ENCODE data around the gene CLCA4.
"Not testable (repeated sequence)": the region's sequence is repeated elsewhere in the genome, so short reads cannot be mapped to it uniquely, and the experiment has no call there.

The CLCA4 gene

GRCh38 chr1:86546787-86547221, at the start of gene CLCA4:
TSS of gene CLCA4 (plus strand) at chr1:86547078. CDS start at chr1:86547120, 42 bp downstream.
- no peak for TF ChIP-seq CTCF (conservative IDR thresholded peaks at IDR 0.05; ENCODE audit: low read depth, low read length)
- no peak within 1 kb of the TSS for H3K4me3 ChIP-seq (ENCODE audit: low read length)
- DNase-seq (ENCODE audit: low read depth) = no peak

- TF ChIP-seq CTCF (conservative IDR thresholded peaks at IDR 0.05; ENCODE audit: low read depth, low read length) = no peak
- DNase-seq (ENCODE audit: low read depth) = no peak
Measured at GRCh38 chr1:86498281-86498680, 48.6 kb upstream of the CLCA4 start.

GRCh38 chr1:86499987-86500593, 46.8 kb upstream of the CLCA4 start:
- no peak for DNase-seq (ENCODE audit: low read depth)
- no peak overlapping the region for H3K4me3 ChIP-seq (ENCODE audit: low read length)
- peak; percentile 68 for TF ChIP-seq CTCF (conservative IDR thresholded peaks at IDR 0.05; ENCODE audit: low read depth, low read length)

More at GRCh38 chr1:86498281-86498680, 48.6 kb upstream of the CLCA4 start:
- H3K4me3 ChIP-seq (ENCODE audit: low read length) = no peak overlapping the region

GRCh38 chr1:86500714-86501113, 46.2 kb upstream of the CLCA4 start:
- TF ChIP-seq CTCF (conservative IDR thresholded peaks at IDR 0.05; ENCODE audit: low read depth, low read length) = no peak
- H3K4me3 ChIP-seq (ENCODE audit: low read length) = no peak overlapping the region
- DNase-seq (ENCODE audit: low read depth) = no peak

GRCh38 chr1:86502125-86502646, 44.7 kb upstream of the CLCA4 start:
- peak; percentile 49 for TF ChIP-seq CTCF (conservative IDR thresholded peaks at IDR 0.05; ENCODE audit: low read depth, low read length)
- H3K4me3 ChIP-seq (ENCODE audit: low read length) = peak overlapping the region; percentile 31
- not testable (repeated sequence) for DNase-seq (ENCODE audit: low read depth)

- H3K4me3 ChIP-seq (ENCODE audit: low read length) = no peak overlapping the region
- no peak for TF ChIP-seq CTCF (conservative IDR thresholded peaks at IDR 0.05; ENCODE audit: low read depth, low read length)
- no peak for DNase-seq (ENCODE audit: low read depth)
Measured at GRCh38 chr1:86502721-86503405, 44.0 kb upstream of the CLCA4 start.
